ENCODE measurements around the gene GRIK4.
"Not testable (repeated sequence)": the region's sequence is repeated elsewhere in the genome, so short reads cannot be mapped to it uniquely, and the experiment has no call there.

Gene GRIK4, protein sequence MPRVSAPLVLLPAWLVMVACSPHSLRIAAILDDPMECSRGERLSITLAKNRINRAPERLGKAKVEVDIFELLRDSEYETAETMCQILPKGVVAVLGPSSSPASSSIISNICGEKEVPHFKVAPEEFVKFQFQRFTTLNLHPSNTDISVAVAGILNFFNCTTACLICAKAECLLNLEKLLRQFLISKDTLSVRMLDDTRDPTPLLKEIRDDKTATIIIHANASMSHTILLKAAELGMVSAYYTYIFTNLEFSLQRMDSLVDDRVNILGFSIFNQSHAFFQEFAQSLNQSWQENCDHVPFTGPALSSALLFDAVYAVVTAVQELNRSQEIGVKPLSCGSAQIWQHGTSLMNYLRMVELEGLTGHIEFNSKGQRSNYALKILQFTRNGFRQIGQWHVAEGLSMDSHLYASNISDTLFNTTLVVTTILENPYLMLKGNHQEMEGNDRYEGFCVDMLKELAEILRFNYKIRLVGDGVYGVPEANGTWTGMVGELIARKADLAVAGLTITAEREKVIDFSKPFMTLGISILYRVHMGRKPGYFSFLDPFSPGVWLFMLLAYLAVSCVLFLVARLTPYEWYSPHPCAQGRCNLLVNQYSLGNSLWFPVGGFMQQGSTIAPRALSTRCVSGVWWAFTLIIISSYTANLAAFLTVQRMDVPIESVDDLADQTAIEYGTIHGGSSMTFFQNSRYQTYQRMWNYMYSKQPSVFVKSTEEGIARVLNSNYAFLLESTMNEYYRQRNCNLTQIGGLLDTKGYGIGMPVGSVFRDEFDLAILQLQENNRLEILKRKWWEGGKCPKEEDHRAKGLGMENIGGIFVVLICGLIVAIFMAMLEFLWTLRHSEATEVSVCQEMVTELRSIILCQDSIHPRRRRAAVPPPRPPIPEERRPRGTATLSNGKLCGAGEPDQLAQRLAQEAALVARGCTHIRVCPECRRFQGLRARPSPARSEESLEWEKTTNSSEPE

DNA sequence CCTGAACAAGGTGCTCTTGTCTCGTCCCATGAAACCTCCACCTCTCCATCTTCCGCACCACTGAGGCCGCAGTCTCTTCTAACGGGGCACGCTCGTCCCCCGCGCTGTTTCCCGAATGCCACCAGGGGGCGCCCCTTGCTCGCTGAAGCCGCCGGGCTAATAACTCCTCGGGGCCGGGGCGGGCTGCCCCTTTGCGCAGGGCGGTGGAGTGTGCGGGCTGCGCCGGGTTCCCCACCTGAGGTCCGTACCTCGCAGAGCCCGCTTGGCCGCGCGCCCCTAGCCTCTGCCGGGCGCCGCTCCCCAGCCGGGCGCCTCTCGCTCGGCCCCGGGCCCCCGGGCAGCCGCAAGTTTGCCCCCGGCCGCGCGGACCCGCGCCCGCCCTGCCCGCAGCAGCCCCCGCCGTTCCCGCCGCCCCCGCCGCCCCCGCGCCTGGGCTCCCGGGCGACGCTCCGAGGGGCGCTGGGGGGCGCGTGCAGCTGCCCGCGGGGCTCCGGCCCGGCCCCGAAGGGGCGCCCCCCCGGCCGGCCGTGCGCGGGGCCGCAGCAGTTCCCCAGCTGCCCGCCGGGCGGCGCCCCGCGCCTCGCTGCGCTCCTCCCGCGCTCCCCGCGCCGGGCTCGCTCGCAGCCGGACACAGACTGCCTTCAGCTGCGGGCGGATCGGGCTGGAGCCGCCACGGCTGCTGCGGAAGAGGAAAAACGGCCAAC is at the start of gene GRIK4:
Gene GRIK4, plus strand, starts transcription at position 633 of the 704 bp plus-strand sequence. CDS start 148,571 bp downstream, outside the sequence.
- peak; percentile 57 for DNase-seq (ENCODE audit: low read depth)

DNA sequence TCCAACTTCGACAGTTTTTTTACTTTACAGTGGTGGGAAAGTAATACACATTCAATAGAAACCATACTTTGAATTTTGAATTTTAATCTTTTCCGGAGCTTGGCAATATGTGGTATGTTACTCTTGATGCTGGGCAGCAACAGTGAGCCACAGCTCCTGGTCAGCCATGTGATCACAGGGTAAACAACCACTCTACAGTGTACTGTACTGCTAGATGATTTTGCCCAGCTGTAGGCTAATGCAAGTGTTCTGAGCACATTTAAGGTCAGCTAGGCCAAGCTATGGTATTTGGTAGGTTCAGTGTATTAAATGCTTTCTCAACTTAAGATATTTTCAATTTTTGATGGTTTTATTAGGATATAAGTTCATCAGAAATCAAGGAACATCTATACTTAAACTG is 48.7 kb upstream of the GRIK4 start:
- no peak for DNase-seq (ENCODE audit: low read depth)

DNA sequence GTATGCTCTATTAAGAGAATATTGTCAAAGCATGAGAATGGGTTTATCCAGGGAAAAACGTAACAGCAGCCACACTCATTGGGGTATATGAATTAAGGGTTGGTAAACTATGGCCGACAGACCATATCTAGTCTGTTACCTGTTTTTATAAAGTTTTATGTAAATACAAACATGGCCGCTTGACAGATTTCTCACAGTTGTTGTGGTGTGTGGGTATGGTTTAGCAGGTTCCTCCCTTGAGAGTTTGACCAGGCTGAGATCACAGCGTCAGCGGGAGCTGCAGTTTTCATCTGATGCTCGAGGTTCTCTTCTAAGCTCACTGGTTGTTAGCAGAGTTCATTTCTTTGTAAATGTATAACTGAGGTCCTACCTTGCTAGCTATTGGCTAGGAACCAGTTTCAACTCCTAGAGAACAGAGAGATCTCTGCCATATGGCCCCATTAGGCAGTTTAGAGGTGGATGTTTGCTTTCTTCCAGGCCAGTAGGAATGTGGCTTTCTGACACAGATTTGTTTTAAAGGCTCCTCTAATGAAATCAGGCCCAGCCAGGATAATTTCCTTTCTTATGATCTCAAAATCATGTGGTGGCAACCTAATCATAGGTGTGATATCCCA is 45.5 kb upstream of the GRIK4 start:
- DNase-seq (ENCODE audit: low read depth), result no peak

DNA sequence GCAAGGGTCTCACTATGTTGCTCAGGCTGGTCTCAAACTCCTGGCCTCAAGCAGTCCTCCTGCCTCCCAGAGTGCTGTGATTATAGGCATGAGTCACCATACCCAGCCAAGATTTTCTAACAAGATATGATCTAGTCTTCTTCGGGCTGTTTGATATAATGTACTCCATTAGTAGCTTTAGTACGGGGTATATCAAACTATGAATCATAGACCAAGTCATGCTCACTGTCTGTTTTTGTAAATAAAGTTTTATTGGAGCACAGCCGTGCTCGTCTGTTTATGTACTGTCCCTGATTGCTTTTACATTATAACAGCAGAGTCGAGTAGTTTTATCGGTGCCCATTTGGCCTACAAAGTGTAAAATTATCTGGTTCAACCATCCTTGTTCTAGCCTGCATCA is 43.9 kb upstream of the GRIK4 start:
- no peak for DNase-seq (ENCODE audit: low read depth)

DNA sequence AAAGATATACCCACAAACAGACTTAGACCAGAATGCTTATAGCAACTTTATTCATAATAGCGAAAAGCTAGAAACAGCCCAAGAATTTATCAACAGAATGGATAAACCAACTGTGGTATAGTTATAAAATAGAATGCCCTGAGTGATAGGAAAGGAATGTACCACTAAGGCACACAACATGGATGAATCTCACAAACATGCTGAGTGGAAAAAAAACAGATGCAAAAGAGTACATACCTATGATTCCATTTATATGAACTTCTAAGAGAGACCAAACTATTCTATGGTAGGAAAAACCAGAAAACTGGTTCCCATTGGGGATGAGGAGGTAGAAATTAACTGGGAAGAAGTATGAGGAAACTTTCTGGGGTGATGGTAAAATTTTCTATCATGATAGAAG is 40.4 kb upstream of the GRIK4 start:
- no peak for DNase-seq (ENCODE audit: low read depth)

DNA sequence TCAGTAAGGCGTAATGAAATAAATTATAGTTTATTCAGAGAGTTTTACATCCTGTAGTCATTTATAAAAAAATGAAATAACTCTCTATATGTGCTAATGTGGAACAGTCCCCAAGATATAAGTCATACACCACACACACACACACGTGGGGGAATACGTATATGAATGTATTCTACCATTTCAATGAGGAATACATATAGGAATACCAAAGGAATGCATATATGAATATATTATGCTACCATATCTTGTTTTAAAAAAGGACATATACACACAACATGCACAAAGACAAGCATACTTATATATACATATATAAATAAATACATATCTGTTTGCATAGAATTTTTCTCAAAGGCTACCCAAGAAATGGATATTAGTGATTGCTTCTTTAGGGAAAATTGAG is 39.6 kb upstream of the GRIK4 start:
- DNase-seq (ENCODE audit: low read depth), result no peak

DNA sequence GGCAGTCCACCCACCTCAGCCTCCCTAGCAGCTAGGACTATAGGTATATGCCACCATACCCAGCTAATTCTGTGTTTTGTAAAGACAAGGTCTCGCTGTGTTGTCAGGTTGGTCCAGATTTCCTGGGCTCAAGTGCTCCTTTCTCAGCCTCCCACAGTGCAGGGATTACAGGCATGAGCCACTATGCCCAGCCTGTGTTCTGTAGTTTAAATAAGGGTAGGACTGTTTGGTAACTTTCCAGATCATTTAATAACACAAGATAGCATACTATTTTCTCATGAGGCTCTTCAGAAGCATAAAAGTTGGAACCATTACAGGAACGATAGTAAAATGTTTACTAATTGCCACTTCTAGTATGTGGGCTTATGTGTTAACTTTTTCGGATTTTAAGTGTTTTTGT is 38.0 kb upstream of the GRIK4 start:
- no peak for DNase-seq (ENCODE audit: low read depth)

DNA sequence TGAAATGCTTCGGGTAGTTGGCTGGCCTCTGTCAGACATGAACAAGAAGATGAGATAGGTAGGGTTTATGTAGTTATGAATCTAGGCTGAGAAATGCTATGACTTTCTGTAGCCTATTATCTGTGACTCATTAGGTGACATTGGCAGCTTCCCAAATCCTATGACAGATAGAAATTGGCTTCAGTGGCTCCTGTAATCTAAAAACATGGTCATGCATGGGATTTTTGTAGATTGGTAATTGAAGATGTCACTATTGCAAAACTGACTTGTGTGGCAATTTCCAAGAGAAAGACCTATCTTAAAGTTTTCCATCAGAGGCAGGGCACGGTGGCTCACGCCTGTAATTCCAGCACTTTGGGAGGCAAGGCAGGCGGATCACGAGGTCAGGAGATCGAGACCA is 29.4 kb upstream of the GRIK4 start:
- no peak for DNase-seq (ENCODE audit: low read depth)

DNA sequence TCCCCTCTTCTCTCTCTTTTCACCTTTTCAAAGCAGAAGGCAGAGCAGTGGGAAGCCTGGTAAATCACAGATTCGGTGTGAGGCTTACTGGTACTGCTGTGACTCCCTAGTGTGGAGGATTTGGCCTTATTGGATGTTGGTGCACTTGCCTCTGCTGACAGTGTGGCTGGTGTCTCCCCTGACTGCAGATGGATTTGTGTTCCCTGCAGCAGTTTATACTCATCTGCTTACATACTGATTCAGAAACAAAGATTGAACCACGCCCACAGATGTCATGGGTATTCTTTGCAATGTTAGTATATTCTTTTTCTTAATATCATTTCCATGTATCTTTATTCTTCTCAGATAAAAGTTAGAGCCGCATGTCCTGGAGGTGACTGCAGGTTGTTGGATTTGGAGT is 26.8 kb upstream of the GRIK4 start:
- no peak for DNase-seq (ENCODE audit: low read depth)

DNA sequence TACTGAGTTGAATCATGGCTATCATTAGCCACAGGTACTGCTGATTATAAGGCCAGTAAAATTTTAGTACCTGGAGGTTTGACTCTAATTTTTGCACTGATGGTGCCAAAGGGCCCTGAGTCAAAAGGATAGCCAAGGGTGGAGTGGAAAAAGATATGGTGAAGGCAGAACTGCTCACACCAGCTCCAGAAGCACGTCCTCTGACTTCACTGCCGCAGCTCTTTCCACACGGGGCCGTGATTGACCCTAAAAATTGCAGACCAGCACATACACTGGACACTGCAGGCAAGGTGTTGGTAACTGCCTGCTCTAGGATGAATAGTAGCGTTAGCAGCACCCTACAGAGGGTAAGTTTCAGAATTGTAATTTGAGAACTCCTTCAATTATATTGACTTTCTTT is 25.4 kb upstream of the GRIK4 start:
- no peak for DNase-seq (ENCODE audit: low read depth)

DNA sequence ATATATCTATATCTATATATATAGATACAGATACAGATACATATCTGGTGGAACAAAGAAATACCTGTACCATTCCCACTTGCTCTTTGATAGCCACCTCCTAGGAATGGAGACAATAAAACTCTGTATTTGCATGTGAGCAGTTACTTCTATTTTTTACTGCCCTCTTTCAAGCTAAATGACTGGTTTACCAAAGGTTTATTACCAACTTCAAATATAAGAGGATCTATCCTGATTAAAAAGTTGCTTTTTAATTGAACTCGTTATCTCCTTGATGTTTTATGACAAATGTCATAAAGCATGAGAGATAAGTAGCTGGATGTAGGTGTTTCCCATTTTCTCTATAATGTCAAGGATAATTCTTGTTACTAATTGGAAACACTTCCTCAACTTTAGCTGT is 21.7 kb upstream of the GRIK4 start:
- no peak for DNase-seq (ENCODE audit: low read depth)

DNA sequence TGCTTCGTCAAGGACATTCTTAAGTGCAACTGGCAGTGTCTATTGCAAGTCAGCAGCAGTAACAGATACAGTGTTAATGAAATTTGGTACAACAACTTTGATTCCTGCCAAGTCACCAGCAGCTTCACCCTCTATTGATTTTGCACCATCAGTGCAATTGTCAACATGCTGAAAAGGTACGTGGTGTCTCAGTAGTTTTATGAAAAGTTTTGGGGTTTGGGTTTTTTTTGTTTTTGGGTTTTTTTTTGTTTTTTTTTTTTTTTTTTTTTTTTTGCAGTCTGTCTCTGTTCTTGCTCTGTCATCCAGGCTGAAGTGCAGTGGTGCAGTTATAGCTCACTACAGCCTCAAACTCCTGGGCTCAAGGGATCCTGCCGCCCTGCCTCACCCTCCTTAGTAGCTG is 19.1 kb upstream of the GRIK4 start:
- DNase-seq (ENCODE audit: low read depth), result no peak

DNA sequence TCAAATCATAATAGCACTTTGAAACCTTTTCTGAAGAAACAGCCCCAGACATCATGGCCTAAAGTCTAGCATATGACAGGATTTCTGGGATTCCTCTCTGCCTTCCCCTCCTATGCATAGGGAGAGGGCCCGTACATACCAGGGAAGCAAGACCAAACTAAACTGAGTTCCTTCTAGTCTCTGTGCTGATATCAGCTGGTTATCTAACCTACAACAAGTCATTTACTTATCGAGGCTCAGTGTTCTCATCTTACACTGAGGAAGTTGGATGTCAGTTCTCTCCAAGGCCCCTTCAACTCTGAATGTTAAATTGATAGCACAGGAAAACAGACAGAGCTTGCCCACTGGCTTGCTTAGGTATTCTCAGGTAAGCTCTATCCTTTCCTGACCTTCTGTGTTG is 17.0 kb upstream of the GRIK4 start:
- DNase-seq (ENCODE audit: low read depth), result no peak

DNA sequence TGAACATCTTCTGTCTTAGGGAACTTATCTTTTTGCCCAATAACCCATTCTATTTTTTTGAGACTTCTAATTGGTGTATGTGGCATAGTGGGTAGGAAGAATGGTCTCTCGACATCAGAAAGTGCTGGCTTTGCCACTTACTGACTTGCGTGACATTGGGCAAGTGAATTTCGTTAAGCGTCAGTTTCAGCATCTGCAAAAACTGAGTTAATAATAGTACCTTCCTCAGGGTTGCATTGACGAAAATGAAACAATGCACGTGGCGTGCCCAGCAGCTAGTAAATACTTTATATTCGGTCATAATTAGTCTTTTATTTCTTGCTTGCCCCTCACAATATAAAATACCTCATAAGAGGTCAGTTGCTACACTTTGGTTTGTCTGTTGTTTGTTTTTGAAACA is 12.5 kb upstream of the GRIK4 start:
- DNase-seq (ENCODE audit: low read depth), result no peak

DNA sequence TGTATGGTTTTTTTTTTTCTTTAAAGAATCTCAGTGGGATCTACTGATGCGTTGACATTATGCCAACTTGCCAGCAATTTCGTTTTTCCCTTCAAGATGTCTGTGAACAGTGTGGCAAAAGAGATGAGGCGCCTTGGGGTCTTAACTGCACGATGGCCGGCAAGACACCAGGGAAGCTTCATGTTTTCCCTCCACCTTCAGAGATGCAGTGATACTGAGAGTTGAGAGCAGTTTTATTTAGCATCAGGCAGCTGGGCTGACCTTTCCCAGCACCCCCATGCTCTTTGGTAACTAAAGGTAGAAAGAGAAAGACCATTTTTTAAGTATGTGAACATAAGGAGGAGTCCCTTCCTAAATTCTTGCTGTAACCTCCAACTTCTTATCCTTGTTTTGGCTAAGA is 11.7 kb upstream of the GRIK4 start:
- no peak for DNase-seq (ENCODE audit: low read depth)

DNA sequence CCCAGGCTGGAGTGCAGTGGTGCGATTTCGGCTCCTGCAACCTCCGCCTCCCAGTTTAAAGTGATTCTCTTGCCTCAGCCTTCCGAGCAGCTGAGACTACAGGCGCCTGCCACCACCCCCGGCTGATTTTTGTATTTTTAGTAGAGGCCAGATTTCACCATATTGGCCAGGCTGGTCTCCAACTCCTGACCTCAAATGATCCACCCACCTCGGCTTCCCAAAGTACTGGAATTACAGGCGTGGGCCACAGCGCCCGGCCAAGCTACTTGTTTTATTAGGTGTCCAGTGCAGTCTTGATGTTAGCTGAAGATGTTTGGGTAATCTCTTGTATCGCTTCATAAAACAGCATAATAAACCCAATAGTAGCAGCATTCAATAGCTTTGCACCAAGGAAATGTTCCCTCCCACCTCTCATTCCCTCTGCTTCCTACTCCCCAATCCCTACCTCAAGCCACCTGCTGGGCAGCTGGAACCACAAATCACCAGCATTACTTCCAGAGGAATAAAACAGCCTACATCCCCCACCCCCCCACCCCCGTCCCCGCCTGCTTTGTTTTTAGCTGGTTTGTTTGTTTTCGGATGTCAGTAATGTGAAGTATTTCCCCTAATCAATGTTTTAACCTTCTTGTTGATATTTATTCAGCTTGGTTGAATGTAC is 11.0 kb upstream of the GRIK4 start:
- DNase-seq (ENCODE audit: low read depth), result no peak

DNA sequence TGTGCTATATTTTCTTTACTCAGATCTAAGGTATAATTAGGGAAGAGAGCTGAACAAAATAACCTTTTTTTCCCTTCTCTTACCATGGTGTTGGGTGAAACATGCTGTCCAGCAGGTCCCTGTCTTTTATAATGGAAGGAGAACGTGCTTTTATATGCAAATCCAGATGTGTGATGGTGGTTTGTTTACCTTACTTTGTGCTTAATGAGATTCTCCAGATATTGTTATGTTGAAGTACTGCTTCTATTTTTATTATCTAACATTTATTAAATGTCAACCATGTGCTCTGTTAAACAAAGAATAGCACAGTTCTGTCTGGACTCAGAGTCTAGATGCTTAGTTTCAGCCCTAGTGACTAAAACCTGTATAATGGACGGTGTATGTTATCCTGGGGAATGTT is 10.1 kb upstream of the GRIK4 start:
- no peak for DNase-seq (ENCODE audit: low read depth)

DNA sequence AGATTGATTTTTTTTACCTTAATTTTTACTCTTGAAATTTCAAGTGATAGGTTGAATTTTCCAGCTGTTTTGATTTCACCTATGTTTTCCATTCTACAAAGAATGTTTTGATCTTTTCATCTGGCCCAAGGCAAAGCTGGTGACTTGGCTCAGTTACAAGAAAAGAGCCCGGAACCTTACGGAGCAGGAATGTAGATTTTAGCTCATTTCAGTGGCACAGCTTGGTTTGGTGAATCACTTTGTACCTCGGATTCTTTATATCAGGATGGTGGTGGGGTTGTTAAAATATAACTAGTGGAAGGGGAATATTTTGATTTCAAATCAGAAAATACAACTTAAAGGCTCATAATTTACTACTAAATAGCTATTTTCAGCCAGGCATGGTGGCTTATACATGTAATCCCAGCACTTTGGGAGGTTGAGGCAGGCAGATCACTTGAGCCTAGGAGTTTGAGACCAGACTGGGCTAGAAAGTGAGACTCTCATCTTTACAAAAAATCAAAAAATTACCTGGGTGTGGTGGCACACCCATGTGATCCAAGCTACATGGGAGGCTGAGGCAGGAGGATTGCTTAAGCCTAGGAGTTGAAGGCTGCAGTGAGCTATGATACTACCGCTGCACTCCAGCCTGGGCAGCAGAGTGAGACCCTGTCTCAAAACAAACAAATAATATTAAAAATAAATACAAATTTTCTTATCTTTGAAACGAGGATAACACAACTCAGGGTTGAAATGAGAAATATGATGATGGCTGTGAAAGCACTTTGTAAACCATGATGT is 9.4 kb upstream of the GRIK4 start:
- no peak for DNase-seq (ENCODE audit: low read depth)

DNA sequence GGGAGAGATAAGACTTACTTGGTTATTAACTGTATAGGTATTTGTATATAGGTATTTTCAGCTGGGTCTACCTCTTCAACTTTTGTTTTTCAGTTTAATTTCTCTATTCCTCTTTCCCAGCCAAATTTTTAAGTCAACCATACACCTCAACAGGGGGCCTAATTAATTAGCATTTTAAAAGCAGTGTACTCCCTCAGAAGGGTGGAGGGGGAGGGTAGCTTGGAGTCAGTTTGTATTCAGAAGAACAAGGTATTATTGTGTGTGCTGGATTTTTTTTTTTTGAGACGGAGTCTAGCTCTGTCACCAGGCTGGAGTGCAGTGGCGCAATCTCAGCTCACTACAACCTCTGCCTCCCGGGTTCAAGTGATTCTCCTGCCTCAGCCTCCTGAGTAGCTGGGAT is 8.0 kb upstream of the GRIK4 start:
- DNase-seq (ENCODE audit: low read depth), result not testable (repeated sequence)

DNA sequence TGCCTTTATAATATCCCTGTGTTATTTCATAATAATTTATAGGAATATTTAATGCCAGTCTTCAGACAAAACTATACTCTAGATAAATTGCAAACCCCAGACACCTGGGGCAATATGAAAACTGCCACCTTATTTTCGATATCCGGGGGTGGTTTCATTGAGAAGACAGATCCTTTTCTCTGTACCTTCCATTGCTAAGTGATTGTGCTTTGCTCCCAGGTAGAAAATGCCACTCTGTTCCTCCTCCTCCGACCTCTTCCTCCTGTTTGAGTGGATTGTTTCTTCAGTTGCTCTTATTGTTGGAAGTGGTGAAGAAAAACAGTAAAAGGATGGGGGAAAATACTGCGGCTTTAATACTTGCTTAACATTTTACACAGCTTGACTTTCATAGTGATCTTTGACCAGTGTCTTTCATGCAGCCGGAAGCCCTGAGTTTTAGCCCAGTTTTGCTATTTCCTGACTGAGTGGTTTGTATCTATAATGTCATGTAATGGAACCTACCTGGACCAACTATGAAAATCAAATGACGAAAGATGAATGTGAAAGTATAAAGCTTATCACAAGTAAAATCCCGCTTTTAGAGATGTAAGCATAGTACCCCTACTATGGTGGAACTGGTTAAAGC is 5.6 kb upstream of the GRIK4 start:
- DNase-seq (ENCODE audit: low read depth), result no peak

Measured in stimulated activated CD8-positive, alpha-beta memory T cell treated with anti-CD3 and anti-CD28 coated beads, Interleukin-15, amount 100 ng/mL, for 1 hour (primary cell).